Hematopoietic multipotent progenitor cell treated with erythropoietin and hydrocortisone succinate and interleukin-3 and kit ligand, for 17 days (in vitro differentiated cells): ENCODE results near the gene CXCL11.
A peak's percentile ranks its signal among the peaks of the same experiment; 100 is the strongest.
"Not testable (repeated sequence)": the region's sequence is repeated elsewhere in the genome, so short reads cannot be mapped to it uniquely, and the experiment has no call there.

Experiments
- DNase-seq: peaks from one replicate; pipeline ENCODE4 v3.0.0-alpha.2; 2015; ENCODE audit warnings: low spot score

The CXCL11 gene

DNA sequence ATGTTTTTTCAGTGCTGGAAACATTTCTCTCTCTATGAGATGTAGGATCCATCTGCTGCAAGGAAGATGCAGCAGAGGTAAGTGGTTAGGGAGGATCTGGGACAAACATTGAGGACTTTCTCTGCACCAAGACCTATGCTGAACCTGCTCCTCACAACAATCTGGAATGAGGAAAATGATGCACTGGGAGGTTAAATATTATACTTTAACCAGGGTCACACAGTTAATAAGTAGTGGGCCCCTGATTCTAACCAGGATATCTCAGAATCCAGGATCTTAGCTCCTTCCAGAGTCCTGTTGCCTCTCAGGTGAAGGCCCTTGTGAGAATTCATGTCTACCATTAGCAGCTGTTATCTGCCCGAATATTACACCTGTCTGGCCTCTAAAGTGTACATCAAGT is 35.6 kb downstream of the CXCL11 start:
- DNase-seq: no peak

DNA sequence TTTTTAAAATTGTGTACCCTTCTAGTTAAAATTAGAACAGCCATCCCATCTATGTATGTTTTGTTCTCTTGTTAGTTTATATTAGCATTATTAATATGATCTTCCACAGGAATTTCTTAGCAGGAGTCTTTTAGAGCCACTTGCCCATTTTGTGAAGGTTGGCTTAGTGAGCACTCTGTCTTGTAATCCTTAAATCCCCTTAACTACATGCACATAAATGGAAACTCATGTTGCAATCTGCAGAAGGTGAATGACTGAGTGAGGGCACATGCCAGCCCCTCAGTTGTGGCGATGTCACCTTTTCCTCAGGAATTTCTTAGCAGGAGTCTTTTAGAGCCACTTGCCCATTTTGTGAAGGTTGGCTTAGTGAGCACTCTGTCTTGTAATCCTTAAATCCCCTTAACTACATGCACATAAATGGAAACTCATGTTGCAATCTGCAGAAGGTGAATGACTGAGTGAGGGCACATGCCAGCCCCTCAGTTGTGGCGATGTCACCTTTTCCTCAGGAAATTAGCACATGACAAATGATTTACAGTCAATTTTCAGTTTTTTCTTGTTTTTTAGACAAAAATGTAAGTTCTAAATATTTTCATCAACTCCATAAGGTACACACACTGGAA is 37.2 kb downstream of the CXCL11 start:
- not testable (repeated sequence) for DNase-seq

DNA sequence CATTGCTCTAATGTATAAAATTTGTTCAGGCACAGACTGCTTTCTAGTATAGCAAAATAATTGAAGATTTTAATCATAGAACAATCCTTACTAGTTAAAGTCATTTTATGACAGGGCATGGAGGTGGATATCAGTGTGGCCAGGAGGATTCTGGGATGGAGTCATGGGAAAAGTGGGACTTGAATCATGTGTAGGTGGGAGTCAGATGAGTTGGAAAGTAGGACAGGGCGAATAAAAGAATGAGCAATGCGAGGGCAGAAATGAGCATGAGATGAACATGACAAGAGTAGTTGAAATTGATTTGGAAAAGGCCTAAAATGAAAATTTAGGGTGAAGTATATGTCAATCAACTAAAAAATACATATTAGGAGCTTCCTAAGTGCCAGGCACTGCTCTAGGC is 37.9 kb downstream of the CXCL11 start:
- no peak for DNase-seq

DNA sequence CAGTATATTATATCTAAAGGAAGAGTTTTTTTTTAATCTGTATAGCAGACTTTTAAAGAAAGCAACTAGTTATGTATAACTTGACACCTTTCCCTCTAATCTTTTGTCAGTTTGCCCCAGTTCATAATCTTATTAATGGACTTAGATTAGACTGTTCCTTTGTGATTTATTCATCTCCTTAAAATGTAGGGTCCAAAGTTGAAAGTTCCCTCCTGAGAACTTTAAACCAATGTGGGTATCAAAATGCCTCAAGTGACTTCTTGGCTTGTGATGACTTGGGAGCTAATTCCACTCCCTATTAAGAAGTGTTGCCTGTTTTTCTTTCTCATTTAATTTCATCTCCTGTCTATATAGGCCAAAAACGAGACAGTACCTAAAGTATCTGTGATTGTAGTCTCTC is 38.8 kb downstream of the CXCL11 start:
- DNase-seq: no peak

DNA sequence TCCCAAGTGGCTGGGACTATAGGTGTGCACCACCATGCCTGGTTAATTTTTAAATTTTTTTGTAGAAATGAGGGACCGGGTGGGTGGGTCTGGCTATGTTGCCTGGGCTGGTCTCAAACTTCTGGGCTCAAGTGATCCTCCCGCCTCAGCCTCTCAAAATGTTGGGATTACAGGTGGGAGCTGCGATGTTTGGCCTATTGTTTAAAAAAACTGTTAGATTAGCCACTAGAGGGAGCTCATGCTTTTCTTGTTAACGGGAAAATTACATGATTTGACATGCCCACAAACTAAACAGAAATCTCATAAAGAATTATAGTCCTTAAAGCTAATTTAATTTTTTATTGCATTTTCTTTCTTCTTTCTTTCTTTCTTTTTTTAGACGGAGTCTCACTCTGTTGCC is 40.1 kb downstream of the CXCL11 start:
- DNase-seq: peak; percentile 56

DNA sequence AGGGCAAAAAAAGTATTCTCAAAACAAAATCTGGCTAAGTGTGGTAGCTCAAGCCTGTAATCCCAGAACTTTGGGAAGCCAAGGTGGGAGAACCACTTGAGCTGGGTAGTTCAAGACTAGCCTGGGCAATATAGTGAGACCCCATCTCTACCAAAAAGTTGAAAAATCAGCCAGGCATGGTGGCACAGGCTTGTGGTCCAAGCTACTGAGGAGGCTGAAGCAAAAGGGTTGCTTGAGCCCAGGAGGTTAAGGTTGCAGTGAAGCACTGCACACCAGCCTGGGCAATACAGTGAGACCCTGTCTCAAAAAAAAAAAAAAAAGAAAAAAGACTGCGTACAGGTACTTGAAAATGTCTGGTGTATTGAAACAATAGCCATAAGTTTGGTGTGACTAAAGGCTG is 43.4 kb downstream of the CXCL11 start:
- DNase-seq: no peak

DNA sequence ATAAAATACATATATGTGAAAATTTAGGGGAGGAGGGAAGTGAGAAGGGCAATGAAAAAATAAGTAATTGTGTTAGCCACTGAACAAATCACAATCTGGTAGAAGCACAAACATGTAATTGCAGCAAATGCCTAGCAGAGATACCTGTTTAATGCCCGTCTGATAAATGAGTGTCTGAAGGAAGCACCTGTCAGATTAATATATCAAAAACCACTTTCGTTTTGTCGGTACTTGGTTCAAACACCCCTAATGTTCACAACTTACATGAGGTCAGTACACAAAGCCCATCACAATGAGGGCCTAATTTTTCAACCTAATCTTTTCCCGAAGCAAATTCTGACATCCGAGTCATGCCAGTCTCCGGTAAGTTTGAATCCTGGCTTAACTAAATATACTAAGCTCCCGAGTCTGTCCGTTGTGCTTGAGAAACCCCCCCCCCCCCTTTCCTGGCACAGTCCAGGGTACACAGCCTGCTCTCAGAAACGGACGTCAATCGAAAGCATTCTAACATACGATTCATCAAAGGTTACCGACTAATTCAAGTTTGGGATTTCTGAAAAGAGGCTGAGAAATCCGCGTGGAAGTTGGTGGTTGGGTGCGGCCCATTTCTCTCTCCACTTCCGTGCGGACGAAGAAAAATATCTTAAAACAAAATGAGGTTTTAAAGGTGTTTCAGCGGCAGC is 45.9 kb downstream of the CXCL11 start:
- DNase-seq: no peak

DNA sequence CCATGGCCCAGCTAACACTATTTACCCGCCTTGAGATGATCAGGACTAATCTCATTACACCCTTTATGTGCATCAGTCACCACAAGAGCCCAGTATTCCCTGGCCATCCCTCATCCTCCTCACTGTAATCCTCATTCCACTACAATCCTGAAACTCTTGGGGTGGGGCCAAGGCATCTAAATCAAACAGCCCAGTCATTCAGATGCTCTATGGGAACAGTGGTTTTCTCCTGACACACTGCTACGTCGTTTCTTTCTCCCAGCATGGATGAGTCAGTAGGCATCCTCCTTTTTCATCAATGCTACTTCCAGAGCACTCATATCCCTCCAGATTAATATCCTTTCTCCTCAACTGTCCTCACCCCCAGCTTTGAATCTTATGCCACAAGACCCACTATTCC is 50.8 kb downstream of the CXCL11 start:
- no peak for DNase-seq
